ENCODE data around the gene TBCD. TPM values are rescaled to one million over a fixed set of nuclear protein-coding genes. Genes with fewer than 3 reads are reported as not detected.

TBCD gene
- total RNA-seq, 1 experiment from 2014 or later: 173 TPM

- TF ChIP-seq, protein P1, sequence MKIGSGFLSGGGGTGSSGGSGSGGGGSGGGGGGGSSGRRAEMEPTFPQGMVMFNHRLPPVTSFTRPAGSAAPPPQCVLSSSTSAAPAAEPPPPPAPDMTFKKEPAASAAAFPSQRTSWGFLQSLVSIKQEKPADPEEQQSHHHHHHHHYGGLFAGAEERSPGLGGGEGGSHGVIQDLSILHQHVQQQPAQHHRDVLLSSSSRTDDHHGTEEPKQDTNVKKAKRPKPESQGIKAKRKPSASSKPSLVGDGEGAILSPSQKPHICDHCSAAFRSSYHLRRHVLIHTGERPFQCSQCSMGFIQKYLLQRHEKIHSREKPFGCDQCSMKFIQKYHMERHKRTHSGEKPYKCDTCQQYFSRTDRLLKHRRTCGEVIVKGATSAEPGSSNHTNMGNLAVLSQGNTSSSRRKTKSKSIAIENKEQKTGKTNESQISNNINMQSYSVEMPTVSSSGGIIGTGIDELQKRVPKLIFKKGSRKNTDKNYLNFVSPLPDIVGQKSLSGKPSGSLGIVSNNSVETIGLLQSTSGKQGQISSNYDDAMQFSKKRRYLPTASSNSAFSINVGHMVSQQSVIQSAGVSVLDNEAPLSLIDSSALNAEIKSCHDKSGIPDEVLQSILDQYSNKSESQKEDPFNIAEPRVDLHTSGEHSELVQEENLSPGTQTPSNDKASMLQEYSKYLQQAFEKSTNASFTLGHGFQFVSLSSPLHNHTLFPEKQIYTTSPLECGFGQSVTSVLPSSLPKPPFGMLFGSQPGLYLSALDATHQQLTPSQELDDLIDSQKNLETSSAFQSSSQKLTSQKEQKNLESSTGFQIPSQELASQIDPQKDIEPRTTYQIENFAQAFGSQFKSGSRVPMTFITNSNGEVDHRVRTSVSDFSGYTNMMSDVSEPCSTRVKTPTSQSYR (CRISPR knock-in tag; IDR thresholded peaks at IDR 0.05): no peak
- TF ChIP-seq, protein P2, sequence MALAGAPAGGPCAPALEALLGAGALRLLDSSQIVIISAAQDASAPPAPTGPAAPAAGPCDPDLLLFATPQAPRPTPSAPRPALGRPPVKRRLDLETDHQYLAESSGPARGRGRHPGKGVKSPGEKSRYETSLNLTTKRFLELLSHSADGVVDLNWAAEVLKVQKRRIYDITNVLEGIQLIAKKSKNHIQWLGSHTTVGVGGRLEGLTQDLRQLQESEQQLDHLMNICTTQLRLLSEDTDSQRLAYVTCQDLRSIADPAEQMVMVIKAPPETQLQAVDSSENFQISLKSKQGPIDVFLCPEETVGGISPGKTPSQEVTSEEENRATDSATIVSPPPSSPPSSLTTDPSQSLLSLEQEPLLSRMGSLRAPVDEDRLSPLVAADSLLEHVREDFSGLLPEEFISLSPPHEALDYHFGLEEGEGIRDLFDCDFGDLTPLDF (CRISPR knock-in tag; IDR thresholded peaks at IDR 0.05): 0 out of 2 replicates have a peak, but pooled peaks have one; percentile 43
- TF ChIP-seq ZNF232 (CRISPR knock-in tag; IDR thresholded peaks at IDR 0.05) (no peak), FOXP1 (CRISPR knock-in tag; IDR thresholded peaks at IDR 0.05; ENCODE audit: borderline replicate concordance) (peak; percentile 69), ZNF396 (CRISPR knock-in tag; IDR thresholded peaks at IDR 0.05; ENCODE audit: borderline replicate concordance) (no peak), TEAD1 (CRISPR knock-in tag; IDR thresholded peaks at IDR 0.05) (peak; percentile 48; the same call in 1 of the 2 replicates), CDX4 (CRISPR knock-in tag; IDR thresholded peaks at IDR 0.05; ENCODE audit: borderline replicate concordance) (no peak), ATF1 (CRISPR knock-in tag; IDR thresholded peaks at IDR 0.05) (no peak), IRF2 (CRISPR knock-in tag; IDR thresholded peaks at IDR 0.05; ENCODE audit: borderline replicate concordance, low read depth) (no peak), STAT6 (CRISPR knock-in tag; conservative IDR thresholded peaks at IDR 0.05; ENCODE audit: low read depth) (no peak), KAT7 (CRISPR knock-in tag; IDR thresholded peaks at IDR 0.05; ENCODE audit: borderline replicate concordance) (no peak), ZNF138 (CRISPR knock-in tag; conservative IDR thresholded peaks at IDR 0.05) (no peak), GTF2I (CRISPR knock-in tag; conservative IDR thresholded peaks at IDR 0.05) (no peak), ARID4B (CRISPR knock-in tag; IDR thresholded peaks at IDR 0.05; ENCODE audit: borderline replicate concordance) (no peak), ZBTB21 (CRISPR knock-in tag; IDR thresholded peaks at IDR 0.05; ENCODE audit: borderline replicate concordance) (0 out of 2 replicates have a peak, but pooled peaks have one; percentile 42)
- TF ChIP-seq, protein P3, sequence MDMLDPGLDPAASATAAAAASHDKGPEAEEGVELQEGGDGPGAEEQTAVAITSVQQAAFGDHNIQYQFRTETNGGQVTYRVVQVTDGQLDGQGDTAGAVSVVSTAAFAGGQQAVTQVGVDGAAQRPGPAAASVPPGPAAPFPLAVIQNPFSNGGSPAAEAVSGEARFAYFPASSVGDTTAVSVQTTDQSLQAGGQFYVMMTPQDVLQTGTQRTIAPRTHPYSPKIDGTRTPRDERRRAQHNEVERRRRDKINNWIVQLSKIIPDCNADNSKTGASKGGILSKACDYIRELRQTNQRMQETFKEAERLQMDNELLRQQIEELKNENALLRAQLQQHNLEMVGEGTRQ (CRISPR knock-in tag; IDR thresholded peaks at IDR 0.05): peak; percentile 77
- TF ChIP-seq, protein P4, sequence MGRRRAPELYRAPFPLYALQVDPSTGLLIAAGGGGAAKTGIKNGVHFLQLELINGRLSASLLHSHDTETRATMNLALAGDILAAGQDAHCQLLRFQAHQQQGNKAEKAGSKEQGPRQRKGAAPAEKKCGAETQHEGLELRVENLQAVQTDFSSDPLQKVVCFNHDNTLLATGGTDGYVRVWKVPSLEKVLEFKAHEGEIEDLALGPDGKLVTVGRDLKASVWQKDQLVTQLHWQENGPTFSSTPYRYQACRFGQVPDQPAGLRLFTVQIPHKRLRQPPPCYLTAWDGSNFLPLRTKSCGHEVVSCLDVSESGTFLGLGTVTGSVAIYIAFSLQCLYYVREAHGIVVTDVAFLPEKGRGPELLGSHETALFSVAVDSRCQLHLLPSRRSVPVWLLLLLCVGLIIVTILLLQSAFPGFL (CRISPR knock-in tag; IDR thresholded peaks at IDR 0.05; ENCODE audit: borderline replicate concordance): no peak
- TF ChIP-seq, protein P5, sequence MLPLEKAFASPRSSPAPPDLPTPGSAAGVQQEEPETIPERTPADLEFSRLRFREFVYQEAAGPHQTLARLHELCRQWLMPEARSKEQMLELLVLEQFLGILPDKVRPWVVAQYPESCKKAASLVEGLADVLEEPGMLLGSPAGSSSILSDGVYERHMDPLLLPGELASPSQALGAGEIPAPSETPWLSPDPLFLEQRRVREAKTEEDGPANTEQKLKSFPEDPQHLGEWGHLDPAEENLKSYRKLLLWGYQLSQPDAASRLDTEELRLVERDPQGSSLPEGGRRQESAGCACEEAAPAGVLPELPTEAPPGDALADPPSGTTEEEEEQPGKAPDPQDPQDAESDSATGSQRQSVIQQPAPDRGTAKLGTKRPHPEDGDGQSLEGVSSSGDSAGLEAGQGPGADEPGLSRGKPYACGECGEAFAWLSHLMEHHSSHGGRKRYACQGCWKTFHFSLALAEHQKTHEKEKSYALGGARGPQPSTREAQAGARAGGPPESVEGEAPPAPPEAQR (CRISPR knock-in tag; IDR thresholded peaks at IDR 0.05): no peak
- TF ChIP-seq, protein P6, sequence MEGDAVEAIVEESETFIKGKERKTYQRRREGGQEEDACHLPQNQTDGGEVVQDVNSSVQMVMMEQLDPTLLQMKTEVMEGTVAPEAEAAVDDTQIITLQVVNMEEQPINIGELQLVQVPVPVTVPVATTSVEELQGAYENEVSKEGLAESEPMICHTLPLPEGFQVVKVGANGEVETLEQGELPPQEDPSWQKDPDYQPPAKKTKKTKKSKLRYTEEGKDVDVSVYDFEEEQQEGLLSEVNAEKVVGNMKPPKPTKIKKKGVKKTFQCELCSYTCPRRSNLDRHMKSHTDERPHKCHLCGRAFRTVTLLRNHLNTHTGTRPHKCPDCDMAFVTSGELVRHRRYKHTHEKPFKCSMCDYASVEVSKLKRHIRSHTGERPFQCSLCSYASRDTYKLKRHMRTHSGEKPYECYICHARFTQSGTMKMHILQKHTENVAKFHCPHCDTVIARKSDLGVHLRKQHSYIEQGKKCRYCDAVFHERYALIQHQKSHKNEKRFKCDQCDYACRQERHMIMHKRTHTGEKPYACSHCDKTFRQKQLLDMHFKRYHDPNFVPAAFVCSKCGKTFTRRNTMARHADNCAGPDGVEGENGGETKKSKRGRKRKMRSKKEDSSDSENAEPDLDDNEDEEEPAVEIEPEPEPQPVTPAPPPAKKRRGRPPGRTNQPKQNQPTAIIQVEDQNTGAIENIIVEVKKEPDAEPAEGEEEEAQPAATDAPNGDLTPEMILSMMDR (IDR thresholded peaks at IDR 0.05): no peak
Measured at GRCh38 chr17:82734987-82735866, 16.6 kb upstream of the TBCD start, which contains the start of gene FN3K (continued).
